Stimulated activated CD4-positive, alpha-beta T cell treated with anti-CD3 and anti-CD28 coated beads, Interleukin-15, amount 100 ng/mL, for 48 hours (primary cell): ENCODE results near the gene LIMS2.

Source experiments
- DNase-seq, 2 donors: peaks; one replicate each; pipeline ENCODE4 v3.0.0-alpha.2; 2020; ENCODE audit warnings: low read depth in 2 of 2

LIMS2 gene

GRCh38 chr2:127646487-127647241 lies 28.7 kb downstream of the LIMS2 start:
- DNase-seq = no peak

GRCh38 chr2:127645395-127646291 lies 29.7 kb downstream of the LIMS2 start, which contains the start of gene GPR17:
Gene GPR17 (plus strand): TSS chr2:127646153. CDS start chr2:127650736, 4,583 bp downstream.
- no peak for DNase-seq

DNA sequence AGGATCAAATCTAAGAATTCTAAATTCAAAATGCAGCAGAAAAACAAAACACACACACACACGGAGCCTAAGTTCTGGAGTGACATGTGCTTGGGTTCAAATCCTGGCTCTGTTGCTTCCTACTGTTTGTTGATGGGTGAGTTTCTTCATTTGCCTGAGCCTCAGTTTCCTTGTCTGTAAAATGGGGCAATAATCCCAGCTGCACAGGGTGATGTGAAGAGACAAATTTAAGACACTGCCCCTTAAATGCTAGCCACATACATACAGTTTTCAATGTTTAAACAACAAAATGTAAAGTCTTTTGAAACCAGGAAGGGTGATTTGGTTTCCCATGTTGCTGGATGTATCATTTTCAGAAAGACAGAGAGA lies 30.3 kb downstream of the LIMS2 start:
- no peak for DNase-seq

GRCh38 chr2:127644066-127645025 lies 31.0 kb downstream of the LIMS2 start:
- DNase-seq = no peak

- no peak for DNase-seq
Observed at GRCh38 chr2:127643439-127644065, 31.8 kb downstream of the LIMS2 start.

- no peak for DNase-seq
Observed at GRCh38 chr2:127642706-127643438, 32.5 kb downstream of the LIMS2 start.

- DNase-seq = peak in 1 of 2 donors; percentile 22
Observed at GRCh38 chr2:127641846-127642507, 33.4 kb downstream of the LIMS2 start.

- no peak for DNase-seq
Observed at GRCh38 chr2:127641133-127641532, 34.2 kb downstream of the LIMS2 start.

DNA sequence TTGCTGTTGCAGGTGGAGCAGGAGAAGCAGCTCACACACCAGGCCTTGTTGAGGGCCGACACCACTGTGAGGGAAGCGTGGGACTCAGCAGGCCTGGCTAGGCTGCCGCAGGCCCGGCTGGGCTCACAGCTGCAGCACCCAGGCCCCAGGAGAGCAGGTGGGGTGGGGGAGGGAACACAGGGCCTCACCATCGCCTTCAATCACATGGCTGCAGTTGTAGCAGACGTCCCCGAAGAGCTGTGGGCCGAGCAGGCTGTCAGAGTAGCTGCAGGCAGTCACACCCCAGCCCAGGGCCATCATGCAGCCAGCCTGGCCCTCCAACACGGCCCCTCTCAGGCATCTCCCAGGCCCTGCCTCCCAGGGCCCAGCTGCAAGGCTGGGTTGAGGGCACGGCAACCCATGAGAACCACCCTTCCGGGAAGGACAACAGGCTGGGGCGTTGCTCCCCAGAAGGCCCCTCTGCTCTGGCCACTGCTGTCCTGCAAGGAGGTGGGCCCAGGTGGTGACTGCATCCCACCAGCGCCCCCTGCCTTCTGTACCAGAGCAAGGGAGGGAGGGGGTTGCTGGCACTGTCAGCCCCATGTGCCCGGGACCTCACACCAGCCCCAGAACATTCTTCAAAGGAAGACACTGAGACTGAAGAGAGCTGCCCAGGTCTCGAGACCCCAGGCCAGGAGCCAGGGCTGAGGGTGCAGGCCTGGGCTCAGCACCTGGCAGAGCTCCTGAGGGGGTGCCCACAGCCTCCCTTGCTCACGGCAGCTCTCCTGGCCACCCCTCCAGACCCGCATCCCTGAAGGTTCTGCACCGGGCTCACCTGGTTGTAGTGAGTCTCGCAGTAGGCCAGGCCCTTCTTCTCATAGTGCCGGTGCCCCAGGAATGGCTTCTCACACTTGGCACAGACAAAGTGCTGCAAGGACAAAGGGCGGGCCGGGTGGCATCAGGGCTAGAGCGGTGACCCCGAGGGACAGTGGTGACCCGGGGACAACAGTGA lies 35.0 kb downstream of the LIMS2 start:
- peak in 1 of 2 donors; percentile 20 for DNase-seq

DNA sequence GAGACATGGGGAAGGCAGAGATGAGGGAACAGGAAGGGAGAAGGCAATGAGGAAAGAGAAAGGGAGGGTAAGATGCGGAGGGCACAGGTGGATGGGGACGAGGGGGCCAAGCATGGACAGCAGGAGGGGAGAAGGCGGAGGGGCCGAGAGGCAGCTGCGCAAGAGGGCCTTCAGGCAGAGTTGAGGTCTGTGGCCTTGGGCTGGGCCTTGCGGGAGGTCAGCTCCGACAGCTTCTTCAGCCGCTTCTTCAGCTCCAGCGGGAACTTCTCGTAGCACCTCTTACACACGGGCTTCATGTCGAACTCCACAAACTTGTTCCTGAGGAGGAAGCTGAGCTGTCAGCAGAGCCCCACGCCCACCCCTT lies 36.2 kb downstream of the LIMS2 start:
- no peak for DNase-seq

DNA sequence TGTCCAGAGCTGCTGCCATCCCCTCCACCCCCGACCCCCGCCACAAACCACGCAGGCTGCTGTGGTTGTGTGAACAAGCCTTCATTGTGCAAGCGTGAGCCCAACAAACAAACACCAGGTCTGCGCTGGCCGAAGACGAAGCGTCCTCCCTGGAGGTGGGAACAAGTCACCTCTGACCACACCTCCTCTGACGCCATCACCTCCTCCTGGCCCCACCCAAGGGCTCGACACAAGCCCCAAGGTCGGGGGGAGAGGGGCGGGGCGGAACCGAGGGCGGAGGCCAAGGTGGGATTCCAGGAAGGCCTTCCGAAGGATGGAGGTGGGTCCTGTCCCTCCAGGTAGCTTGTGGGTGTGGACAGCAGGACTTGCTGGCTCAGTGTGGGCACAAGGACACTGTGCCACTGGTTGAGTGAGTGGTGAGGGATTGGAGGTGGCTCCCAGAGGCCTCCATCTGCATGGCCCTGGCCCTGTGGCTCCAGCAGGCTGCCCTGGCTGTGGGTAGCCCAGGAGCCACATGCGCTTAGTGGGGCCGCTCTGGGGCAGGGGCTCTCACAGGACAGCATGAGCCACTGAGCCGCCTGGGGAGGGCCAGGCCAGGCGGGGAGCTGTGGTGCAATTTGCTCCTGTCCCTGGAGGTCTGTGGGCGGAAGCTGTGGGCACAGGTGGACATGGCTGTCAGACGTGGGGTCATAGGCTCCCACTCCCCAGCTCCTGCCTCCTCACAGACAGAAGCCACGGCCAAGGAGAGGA lies 36.8 kb downstream of the LIMS2 start:
- DNase-seq = no peak

DNA sequence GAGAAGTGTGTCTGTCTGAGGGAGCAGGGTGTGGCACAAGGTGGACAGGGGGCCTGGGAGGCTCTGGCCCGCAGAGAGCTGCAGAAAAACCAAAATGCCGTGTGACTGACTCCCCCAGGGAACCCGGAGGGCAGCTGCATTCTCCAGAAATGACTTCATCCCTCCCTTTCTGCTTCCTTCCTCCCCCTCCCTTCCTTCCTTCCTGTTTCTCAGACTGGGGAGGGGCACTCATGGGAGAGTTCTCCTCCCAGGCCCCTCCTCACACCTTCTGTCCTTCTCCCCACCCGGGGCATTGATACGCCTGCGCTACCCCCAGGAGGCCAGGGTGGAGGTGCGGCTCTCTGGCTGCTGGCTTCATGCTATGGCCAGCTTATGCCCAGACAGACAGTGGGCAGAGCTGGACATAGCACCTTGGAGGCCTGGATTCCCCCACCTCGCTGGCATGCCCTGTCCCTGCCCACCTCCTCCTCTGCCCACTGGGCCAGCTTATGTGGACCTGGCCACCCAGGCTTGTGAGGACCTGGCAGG lies 37.5 kb downstream of the LIMS2 start:
- no peak for DNase-seq

GRCh38 chr2:127637236-127637630 lies 38.1 kb downstream of the LIMS2 start:
- DNase-seq = no peak

DNA sequence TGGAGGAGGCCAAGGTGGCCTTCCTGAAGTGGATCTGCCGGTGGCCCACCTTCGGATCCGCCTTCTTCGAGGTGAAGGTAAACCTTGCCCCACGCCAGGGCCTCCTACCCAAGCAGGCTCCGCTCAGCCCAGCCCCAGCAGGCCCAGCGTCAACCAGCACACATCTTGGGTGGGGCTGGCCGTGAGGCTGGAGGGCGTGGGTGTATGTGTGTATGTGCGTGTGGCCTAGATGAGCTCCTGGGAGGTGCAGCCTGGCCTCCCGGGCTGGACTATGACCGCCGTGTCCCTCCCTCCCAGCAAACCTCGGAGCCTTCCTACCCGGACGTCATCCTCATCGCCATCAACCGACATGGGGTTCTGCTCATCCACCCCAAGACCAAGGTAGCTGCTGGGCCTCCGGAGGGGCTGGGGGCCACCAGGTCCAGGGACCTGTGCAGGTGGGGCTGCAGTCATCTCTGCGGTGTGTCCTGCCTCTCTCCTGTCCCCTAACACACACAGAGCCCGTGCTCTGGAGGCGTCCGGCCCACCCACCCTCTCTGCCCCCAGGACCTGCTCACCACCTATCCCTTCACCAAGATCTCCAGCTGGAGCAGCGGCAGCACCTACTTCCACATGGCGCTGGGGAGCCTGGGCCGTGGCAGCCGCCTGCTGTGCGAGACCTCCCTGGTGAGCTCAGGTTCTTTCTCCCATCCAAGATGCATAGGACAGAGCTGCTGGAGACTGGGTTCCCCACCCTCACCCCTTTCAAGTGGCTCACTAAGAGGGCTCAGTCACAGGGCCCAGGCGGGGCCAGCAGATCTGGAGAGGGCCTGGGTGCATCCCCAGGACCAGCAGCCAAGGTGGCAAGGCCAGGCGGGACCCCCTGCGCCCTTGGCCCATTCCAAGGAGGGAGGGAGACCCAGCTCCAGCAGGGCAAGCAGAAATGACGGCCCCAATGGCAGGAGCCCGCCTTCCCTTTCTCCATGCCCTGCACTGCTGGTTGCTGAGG lies 38.8 kb downstream of the LIMS2 start:
- DNase-seq = no peak

DNA sequence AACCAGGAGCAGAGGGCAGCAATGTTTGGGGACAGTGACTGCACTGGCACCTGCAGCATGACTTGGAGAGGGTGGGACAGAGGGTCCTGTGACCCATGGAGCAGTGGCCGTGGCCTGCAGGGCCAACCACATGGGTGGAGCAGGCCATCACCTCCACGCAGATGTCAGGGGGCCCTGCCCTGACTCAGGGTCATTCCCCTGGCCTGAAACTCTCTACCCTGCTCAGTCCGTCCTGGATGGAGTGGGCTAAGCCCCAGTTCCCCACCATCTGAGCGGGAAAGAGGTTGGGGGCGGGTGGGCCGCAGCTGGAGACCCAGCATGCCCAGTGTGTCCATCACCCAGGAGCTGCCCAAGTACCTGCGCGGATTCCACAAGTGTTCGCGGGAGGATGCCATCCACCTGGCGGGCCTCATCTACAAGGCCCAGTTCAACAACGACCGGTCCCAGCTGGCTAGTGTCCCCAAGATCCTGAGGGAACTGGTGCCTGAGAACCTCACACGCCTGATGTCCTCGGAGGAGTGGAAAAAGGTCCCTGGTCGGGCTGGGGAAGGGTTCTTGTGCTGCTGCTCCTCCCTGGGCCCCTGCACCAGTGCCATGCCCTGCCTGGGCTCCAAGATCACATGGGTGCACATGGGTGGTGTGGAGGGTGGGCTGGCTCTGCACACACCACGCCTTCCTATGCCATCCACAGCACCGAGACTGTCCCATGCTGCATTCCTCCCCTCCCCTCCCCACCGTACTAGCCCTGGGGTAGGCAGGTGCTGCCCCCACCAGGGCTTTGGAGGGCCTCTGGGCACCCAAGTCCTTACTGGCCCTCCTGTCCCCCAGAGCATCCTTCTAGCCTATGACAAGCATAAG lies 39.7 kb downstream of the LIMS2 start:
- no peak for DNase-seq
